ENCODE results near the gene FRMD4A.

DNA sequence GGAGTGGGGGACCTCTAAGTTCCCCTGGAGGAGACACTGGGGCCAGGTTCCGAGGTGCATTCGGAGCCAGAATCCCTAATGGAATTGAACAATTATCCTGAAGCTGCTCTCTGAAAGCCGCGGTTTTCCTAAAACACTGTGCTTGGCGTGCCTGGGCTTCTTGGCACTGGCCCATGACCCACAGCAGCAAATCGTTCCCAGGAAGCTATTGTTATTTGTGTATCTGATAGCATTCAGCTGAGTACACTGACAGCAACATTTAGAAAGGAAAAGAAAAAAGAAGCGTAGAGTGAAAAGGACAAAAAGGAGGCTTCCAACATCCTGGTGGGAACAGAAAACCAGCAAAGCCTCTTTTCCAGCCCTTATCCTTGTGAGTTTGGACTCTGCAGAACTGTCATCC, 339.8 kb downstream of the FRMD4A start:
- TF ChIP-seq, protein P1, sequence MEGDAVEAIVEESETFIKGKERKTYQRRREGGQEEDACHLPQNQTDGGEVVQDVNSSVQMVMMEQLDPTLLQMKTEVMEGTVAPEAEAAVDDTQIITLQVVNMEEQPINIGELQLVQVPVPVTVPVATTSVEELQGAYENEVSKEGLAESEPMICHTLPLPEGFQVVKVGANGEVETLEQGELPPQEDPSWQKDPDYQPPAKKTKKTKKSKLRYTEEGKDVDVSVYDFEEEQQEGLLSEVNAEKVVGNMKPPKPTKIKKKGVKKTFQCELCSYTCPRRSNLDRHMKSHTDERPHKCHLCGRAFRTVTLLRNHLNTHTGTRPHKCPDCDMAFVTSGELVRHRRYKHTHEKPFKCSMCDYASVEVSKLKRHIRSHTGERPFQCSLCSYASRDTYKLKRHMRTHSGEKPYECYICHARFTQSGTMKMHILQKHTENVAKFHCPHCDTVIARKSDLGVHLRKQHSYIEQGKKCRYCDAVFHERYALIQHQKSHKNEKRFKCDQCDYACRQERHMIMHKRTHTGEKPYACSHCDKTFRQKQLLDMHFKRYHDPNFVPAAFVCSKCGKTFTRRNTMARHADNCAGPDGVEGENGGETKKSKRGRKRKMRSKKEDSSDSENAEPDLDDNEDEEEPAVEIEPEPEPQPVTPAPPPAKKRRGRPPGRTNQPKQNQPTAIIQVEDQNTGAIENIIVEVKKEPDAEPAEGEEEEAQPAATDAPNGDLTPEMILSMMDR (IDR thresholded peaks at IDR 0.05): no peak
- no peak for TF ChIP-seq ZFX (IDR thresholded peaks at IDR 0.05; ENCODE audit: borderline replicate concordance)
